Heart left ventricle (tissue), 16 donors: ENCODE measurements around the gene CEBPA. TPM values are rescaled to one million over a fixed set of nuclear protein-coding genes. Genes with fewer than 3 reads are reported as not detected.
A peak's percentile ranks its signal among the peaks of the same experiment; 100 is the strongest.

Experiments used
- ATAC-seq, 4 donors: fragments of 200-7000 bp; cut with Tn5 transposase; one replicate each; pipeline ENCODE4 v1.9.1; 2020 to 2022; ENCODE audit warnings: moderate library complexity in 4 of 4, mild to moderate bottlenecking in 3 of 4, moderate number of reproducible peaks in 1 of 4
- DNase-seq, 5 donors: peaks; one replicate each; pipeline ENCODE4 v3.0.0-alpha.2; 2020
- H3K27ac ChIP-seq, 12 donors: fragments of 200-600 bp; sonication (generic) in 4 of 12; one replicate each; pipeline versions ENCODE4 v1.5.0 to v1.8.0; 2016 to 2022; ENCODE audit warnings: mild to moderate bottlenecking in 2 of 12
- H3K27me3 ChIP-seq, 9 donors: fragments of 200-600 bp; sonication (generic) in 2 of 9; one replicate each; pipeline versions ENCODE4 v1.5.1 to v1.8.0; 2016 to 2022; ENCODE audit warnings: mild to moderate bottlenecking in 3 of 9
- H3K36me3 ChIP-seq, 9 donors: fragments of 200-600 bp; sonication (generic) in 2 of 9; one replicate each; pipeline versions ENCODE4 v1.5.0 to v1.8.0; 2018 to 2022; ENCODE audit warnings: mild to moderate bottlenecking in 2 of 9
- H3K4me1 ChIP-seq, 12 donors: fragments of 200-600 bp; sonication (generic) in 4 of 12; one replicate each; pipeline versions ENCODE4 v1.5.0 to v1.8.0; 2016 to 2022; ENCODE audit warnings: mild to moderate bottlenecking in 3 of 12
- H3K4me3 ChIP-seq, 12 donors: fragments of 200-600 bp; sonication (generic) in 4 of 12; one replicate each; pipeline versions ENCODE4 v1.5.0 to v1.8.0; 2017 to 2022; ENCODE audit warnings: mild to moderate bottlenecking in 9 of 12, moderate library complexity in 4 of 12
- H3K9me3 ChIP-seq, 12 donors: fragments of 200-600 bp; sonication (generic) in 4 of 12; one replicate each; pipeline versions ENCODE4 v1.5.0 to v1.8.0; 2016 to 2022; ENCODE audit warnings: mild to moderate bottlenecking in 1 of 12
- CTCF ChIP-seq, 12 donors: fragments of 200-600 bp; sonication (generic) in 4 of 12; IDR thresholded peaks; one replicate each; pipeline versions ENCODE4 v1.5.0 to v1.8.0; 2018 to 2022; ENCODE audit warnings: antibody characterized with exemption in 12 of 12, mild to moderate bottlenecking in 5 of 12
- POLR2A ChIP-seq, 2 donors: fragments of 450-650 bp; IDR thresholded peaks; one replicate each; pipeline ENCODE4 v1.6.1; 2017; ENCODE audit warnings: antibody characterized with exemption in 2 of 2, mild to moderate bottlenecking in 2 of 2, moderate library complexity in 2 of 2
- WGBS, 4 donors: extraction: QIAGEN DNeasy Blood & Tissue Kit in 2 of 4; methylation state at CpG; one replicate each; pipeline versions ENCODE4 v1.1.5 to v1.1.7; 2013 to 2018; 5-methylcytosine and 5-hydroxymethylcytosine counted together
- intact Hi-C, 10 donors: fragments of 100-400 bp; cut with DNase I; formaldehyde crosslinking; loops; one replicate each; pipeline versions ENCODE4 v1.11.1 to v1.14.2; 2022
- polyA plus RNA-seq, 2 donors: library from polyadenylated mRNA; stranded (reverse); fragments of 200-250 nt; gene quantifications; one replicate each; pipeline ENCODE4 v1.2.3, GENCODE V29; 2013
- total RNA-seq, 9 donors: library from RNA; depleted of rRNA in 2 of 9; stranded (reverse); fragments of >200 nt in 2 of 9; fragmentation: NEBNext Ultra II Directional in 3 of 9; extraction: Animal tissue kit (Norgen Biotek cat#: 25700) in 3 of 9; gene quantifications; one replicate each; pipeline versions ENCODE4 v1.1.0 to v1.2.4, GENCODE V29; 2016 to 2023
- donor health status: ischemic (EF 13 %, LVEDD 7.1; RV severe dilation, severe dysfunction).
- donor health status: healthy with polysubstance abuse.
- donor health status: DM: no; HTN: yes; CAD: no.
- donor health status: DM: no; HTN: no; CAD: no.
- donor health status: ischemic (EF 25% LVEDD 6.9; RV normal size, moderate dysfunction).
- donor health status: ischemic (EF 25% LVEDD 5.7; RV mildly dilated, moderate dysfunction).
- donor health status: healthy.
- donor health status: DM: yes; HTN: yes; CAD: no.
- donor health status: ischemic (EF 35%, LVEDD 5.7; RV mildly dilated, moderate dysfunction).
- donor health status: nonischemic (EF 11% LVEDD 7.7; RV severe dilation, severe dysfunction).
- donor health status: DM: yes; HTN: yes; CAD: no.
- donor health status: PGD.
- donor health status: ischemic (EF 29% LVEDD 5.4; RV normal size, mild dysfunction).
- donor health status: nonischemic (EF 23%, LVEDD 6.1; RV moderate dilation, normal function).

CEBPA gene
- total and polyA plus RNA-seq, 11 donors, result 0.69 to 40.1 (median 2.5) TPM

- ATAC-seq, result peak in 2 of 4 donors; percentile 42 to 58
- WGBS, 4 donors, result 62 to 71% (median 71%) methylated on average over 13 of the region's 13 CpGs
- no peaks in the 10 kb centered on the region for H3K36me3 ChIP-seq
- H3K4me1 ChIP-seq, result peaks cover 0 to 25% (median 0%) of the 10 kb centered on the region in 12 donors
- peaks cover 0 to 25% (median 13%) of the 10 kb centered on the region in 12 donors for H3K9me3 ChIP-seq
- no peak for DNase-seq
- TF ChIP-seq POLR2A (IDR thresholded peaks at IDR 0.05) (no peak), CTCF (IDR thresholded peaks at IDR 0.05) (no peak)
- intact Hi-C loops, result no loop called here
- H3K4me3 ChIP-seq, result no peak overlapping the region
- peak overlapping the region in 1 of 12 donors; percentile 37 for H3K27ac ChIP-seq
- H3K27me3 ChIP-seq, result peaks cover 0 to 16% (median 0%) of the 10 kb centered on the region in 9 donors
Observed at GRCh38 chr19:33286899-33287298, 15.4 kb downstream of the CEBPA start.

- no peak for TF ChIP-seq POLR2A (IDR thresholded peaks at IDR 0.05)
- no peak for TF ChIP-seq CTCF (IDR thresholded peaks at IDR 0.05)
- intact Hi-C loops, result no loop called here
- no peak overlapping the region for H3K4me3 ChIP-seq
- ATAC-seq, result no peak
- peaks cover 0 to 25% (median 13%) of the 10 kb centered on the region in 12 donors for H3K9me3 ChIP-seq
- H3K36me3 ChIP-seq, result no peaks in the 10 kb centered on the region
- peaks cover 0 to 19% (median 0%) of the 10 kb centered on the region in 9 donors for H3K27me3 ChIP-seq
- H3K27ac ChIP-seq, result no peak overlapping the region
- WGBS, 4 donors, result 62 to 72% (median 67%) methylated on average over 9 of the region's 9 CpGs
- no peak for DNase-seq
- H3K4me1 ChIP-seq, result peaks cover 0 to 37% (median 0%) of the 10 kb centered on the region in 12 donors
Observed at GRCh38 chr19:33285441-33285927, 16.9 kb downstream of the CEBPA start.

DNA sequence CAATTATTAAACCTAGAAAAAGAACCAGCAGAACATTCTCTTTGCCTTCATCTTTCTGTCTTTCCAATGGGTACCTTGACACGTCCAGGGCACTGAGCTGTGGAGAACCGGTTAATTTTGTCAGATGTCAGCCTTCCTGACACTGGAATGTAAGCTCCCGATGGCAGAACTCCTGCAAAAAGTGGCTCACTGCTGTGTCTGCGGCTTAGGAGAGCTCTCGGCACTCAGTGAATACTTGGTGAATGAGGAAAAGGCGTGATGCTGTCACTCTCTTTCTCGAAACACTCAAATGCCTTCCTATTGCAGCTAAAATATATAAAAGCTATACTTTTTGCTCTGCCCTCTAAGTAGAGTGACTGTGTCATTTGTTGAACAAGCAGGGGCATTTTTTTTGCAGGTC, 17.6 kb downstream of the CEBPA start:
- DNase-seq (no peak), ATAC-seq (no peak)
- intact Hi-C loops, result no loop called here
- WGBS, 4 donors, result 46 to 65% (median 48%) methylated on average over 7 of the region's 7 CpGs
- Histone ChIP-seq H3K9me3 (peaks cover 0 to 24% (median 13%) of the 10 kb centered on the region in 12 donors), H3K27me3 (peaks cover 0 to 19% (median 0%) of the 10 kb centered on the region in 9 donors), H3K4me3 (no peak overlapping the region), H3K36me3 (no peaks in the 10 kb centered on the region), H3K4me1 (peaks cover 0 to 41% (median 0%) of the 10 kb centered on the region in 12 donors), H3K27ac (no peak overlapping the region)
- TF ChIP-seq CTCF (IDR thresholded peaks at IDR 0.05), result no peak
- TF ChIP-seq POLR2A (IDR thresholded peaks at IDR 0.05), result no peak

DNA sequence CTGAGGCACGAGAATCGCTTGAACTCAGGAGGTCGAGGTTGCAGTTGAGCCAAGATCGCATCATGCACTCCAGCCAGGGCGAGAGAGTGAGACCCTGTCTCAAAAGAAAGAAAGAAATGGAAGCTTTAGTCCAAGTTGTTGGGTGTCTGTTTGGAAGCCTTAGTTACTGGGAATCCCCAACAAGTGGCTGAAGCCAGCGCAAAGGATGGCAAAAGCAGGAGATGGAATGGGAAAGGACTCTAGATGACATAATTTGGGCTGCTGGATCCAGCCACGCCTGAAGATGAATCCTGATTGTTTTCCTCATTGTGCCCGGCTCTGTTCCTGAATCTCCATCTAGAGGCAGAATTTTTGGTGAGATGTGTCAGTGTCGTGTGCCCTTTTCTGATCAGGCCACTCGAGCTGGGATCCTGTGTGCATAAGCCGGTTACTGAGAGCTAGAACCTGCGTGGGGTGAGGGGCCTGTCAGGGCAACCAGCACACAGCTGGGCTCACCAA, 18.1 kb downstream of the CEBPA start:
- DNase-seq (no peak), ATAC-seq (no peak)
- WGBS, 4 donors, result 84 to 90% (median 89%) methylated on average over 12 of the region's 12 CpGs
- Histone ChIP-seq H3K9me3 (peaks cover 0 to 18% (median 10%) of the 10 kb centered on the region in 12 donors), H3K27ac (no peak overlapping the region), H3K4me1 (peaks cover 0 to 47% (median 0%) of the 10 kb centered on the region in 12 donors), H3K27me3 (peaks cover 0 to 19% (median 0%) of the 10 kb centered on the region in 9 donors), H3K36me3 (no peaks in the 10 kb centered on the region), H3K4me3 (no peak overlapping the region)
- intact Hi-C loops, result no loop called here
- TF ChIP-seq POLR2A (IDR thresholded peaks at IDR 0.05), result no peak
